Nephron (organoid): ENCODE measurements around the gene HGS.
A peak's percentile ranks its signal among the peaks of the same experiment; 100 is the strongest.

Source experiments
- H3K27ac Mint-ChIP-seq, 3 experiments: 2 replicates each; pipeline ENCODE4 v1.8.0; 2020; ENCODE audit warnings: mixed read lengths in 3 of 3, mild to moderate bottlenecking in 2 of 3, moderate library complexity in 1 of 3
- H3K27me3 Mint-ChIP-seq: 2 replicates; pipeline ENCODE4 v1.8.0; 2021; ENCODE audit warnings: low read depth, mild to moderate bottlenecking, moderate library complexity, mixed read lengths
- H3K36me3 Mint-ChIP-seq: 2 replicates; pipeline ENCODE4 v1.8.0; 2020; ENCODE audit warnings: low read depth, mixed read lengths
- H3K4me1 Mint-ChIP-seq: 2 replicates; pipeline ENCODE4 v1.8.0; 2020; ENCODE audit warnings: mixed read lengths
- H3K4me3 Mint-ChIP-seq, 3 experiments: 2 replicates each; pipeline ENCODE4 v1.8.0; 2020; ENCODE audit warnings: mild to moderate bottlenecking in 3 of 3, mixed read lengths in 3 of 3, moderate library complexity in 2 of 3
- H3K9me3 Mint-ChIP-seq: 2 replicates; pipeline ENCODE4 v1.8.0; 2020; ENCODE audit warnings: mixed read lengths
- TF ChIP-seq, protein P1 (sequence below), 3 experiments: fragments of 200-600 bp; sonication (generic); IDR thresholded peaks; one replicate each; pipeline ENCODE4 v1.5.0; 2021; ENCODE audit warnings: antibody characterized with exemption in 3 of 3; ENCODE audit not compliant: unreplicated experiment in 3 of 3

Gene HGS

DNA sequence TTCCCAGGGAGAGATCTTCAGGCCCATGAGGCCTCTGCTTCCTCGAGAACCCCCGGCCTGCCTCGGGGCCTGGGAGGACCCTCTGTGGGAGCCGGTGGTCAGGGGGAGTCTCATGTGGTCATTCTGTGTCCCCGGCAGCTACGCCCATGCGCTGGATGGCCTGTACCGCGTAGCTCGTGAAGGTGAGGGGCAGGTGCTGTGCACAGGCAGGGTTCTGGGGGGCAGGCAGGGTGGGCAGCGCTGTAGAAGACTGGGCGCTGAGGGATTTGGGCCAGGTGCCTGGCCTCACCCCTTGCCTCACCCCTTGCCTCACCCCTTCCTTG is 32.8 kb downstream of the HGS start:
- Mint-ChIP-seq H3K27ac (no peak overlapping the region), H3K4me3 (no peak overlapping the region)
- TF ChIP-seq, protein P1, sequence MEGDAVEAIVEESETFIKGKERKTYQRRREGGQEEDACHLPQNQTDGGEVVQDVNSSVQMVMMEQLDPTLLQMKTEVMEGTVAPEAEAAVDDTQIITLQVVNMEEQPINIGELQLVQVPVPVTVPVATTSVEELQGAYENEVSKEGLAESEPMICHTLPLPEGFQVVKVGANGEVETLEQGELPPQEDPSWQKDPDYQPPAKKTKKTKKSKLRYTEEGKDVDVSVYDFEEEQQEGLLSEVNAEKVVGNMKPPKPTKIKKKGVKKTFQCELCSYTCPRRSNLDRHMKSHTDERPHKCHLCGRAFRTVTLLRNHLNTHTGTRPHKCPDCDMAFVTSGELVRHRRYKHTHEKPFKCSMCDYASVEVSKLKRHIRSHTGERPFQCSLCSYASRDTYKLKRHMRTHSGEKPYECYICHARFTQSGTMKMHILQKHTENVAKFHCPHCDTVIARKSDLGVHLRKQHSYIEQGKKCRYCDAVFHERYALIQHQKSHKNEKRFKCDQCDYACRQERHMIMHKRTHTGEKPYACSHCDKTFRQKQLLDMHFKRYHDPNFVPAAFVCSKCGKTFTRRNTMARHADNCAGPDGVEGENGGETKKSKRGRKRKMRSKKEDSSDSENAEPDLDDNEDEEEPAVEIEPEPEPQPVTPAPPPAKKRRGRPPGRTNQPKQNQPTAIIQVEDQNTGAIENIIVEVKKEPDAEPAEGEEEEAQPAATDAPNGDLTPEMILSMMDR (IDR thresholded peaks at IDR 0.05; ENCODE audit: unreplicated experiment in 3 of 3), result no peak

DNA sequence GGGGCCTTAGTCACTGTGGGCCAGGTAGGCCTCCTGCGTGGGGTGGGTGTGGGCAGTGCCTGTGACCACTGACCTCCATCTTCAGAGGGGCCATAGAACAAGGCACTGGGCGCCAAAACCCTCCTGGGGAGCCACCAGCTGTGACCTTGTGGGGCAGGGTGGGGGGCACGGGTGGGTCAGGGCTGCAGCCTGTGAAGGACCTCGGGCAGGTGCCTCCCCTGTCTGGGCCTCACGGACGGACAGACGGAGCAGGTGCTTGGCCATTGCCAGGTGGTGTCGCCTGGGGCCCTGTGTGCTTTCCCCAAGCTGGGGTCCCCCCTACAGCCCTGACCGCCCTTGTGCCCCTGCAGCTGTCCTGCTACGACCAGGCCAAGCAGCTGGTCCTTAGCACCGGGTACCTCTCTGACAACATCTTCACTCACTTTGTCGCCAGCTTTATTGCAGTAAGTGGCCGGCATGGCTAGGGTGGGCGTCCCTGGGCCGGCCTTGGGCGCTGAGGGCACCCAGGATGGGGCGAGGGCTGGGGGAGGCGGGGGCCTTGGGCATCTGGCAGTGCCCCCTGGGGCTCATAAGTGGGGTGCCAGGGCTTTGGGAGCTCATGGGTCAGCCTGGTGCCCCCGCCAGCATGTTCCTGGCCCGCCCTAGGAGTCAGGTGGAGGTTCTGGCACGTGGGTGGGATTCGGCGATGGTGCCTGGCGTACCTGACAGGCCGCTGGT is 33.4 kb downstream of the HGS start:
- Mint-ChIP-seq H3K4me1 (peaks cover 8% of the 10 kb centered on the region), H3K36me3 (no peaks in the 10 kb centered on the region), H3K4me3 (no peak overlapping the region)

More for the DNA sequence above, 32.8 kb downstream of the HGS start:
- H3K9me3 Mint-ChIP-seq, result no peaks in the 10 kb centered on the region
- peaks cover 8% of the 10 kb centered on the region for H3K4me1 Mint-ChIP-seq
- H3K36me3 Mint-ChIP-seq, result no peaks in the 10 kb centered on the region
- peaks cover under 1% of the 10 kb centered on the region for H3K27me3 Mint-ChIP-seq

DNA sequence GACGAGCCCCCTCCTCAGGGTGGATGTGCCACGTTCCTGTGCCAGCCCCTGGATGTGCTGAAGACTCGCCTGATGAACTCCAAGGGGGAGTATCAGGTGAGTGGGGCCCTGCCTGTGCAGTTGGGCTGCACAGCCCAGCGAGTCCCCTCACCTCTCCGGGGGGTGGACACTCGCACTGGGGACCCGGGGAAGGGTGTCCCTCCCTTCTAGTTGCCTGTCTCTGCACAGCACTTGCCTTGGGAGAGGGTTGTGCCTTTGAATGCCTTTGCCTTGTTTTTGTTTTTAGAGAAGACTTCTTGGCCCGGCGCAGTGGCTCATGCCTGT is 33.9 kb downstream of the HGS start:
- peak overlapping the region in 1 of 3 experiments; percentile 26 for H3K4me3 Mint-ChIP-seq
- H3K27me3 Mint-ChIP-seq, result no peaks in the 10 kb centered on the region
- H3K36me3 Mint-ChIP-seq, result no peaks in the 10 kb centered on the region
- TF ChIP-seq, protein P1 (IDR thresholded peaks at IDR 0.05; ENCODE audit: unreplicated experiment in 3 of 3), result no peak
- H3K9me3 Mint-ChIP-seq, result no peaks in the 10 kb centered on the region
- no peak overlapping the region for H3K27ac Mint-ChIP-seq
- H3K4me1 Mint-ChIP-seq, result peaks cover 6% of the 10 kb centered on the region

More for the DNA sequence above, 33.4 kb downstream of the HGS start:
- TF ChIP-seq, protein P1 (IDR thresholded peaks at IDR 0.05; ENCODE audit: unreplicated experiment in 3 of 3), result no peak
- no peaks in the 10 kb centered on the region for H3K9me3 Mint-ChIP-seq
- no peak overlapping the region for H3K27ac Mint-ChIP-seq
- H3K27me3 Mint-ChIP-seq, result no peaks in the 10 kb centered on the region

DNA sequence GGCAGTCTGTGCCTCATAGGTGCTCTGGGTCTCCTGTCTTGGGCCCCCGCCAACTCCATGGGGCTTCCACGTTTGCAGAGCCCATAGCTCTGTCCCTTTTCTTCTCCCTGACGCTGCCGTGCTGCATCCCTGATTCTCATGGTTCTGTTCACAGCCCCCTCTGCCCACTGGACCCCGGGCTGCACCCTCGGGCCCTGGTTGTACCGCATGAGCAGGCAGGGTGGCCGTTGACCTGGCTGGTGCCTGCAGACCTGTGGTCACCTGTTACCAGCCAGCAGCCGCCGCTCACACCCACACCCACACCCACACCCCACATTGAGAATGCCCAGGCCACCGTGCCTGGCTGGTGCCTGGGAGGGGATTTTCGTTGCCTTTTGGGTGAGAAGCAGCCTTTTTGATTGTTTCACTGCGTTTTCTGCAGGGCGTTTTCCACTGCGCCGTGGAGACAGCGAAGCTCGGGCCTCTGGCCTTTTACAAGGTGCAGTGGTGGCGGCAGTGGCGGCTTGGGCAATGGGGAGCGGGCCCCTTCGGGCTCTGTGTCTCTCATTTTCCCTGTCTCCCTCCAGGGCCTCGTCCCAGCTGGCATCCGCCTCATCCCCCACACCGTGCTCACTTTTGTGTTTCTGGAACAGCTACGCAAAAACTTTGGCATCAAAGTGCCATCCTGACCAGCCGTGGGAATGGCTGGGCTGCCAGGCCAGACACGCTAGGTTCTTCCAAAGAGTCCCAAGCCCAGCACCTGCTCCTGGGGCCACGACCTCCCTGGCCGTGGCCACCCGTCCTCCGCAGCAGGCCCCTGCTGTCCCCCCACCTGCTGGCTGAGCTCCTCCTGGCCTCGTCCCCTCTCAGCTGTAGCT is 35.8 kb downstream of the HGS start:
- no peak overlapping the region for H3K27ac Mint-ChIP-seq
- no peaks in the 10 kb centered on the region for H3K27me3 Mint-ChIP-seq
- H3K4me1 Mint-ChIP-seq, result no peaks in the 10 kb centered on the region

DNA sequence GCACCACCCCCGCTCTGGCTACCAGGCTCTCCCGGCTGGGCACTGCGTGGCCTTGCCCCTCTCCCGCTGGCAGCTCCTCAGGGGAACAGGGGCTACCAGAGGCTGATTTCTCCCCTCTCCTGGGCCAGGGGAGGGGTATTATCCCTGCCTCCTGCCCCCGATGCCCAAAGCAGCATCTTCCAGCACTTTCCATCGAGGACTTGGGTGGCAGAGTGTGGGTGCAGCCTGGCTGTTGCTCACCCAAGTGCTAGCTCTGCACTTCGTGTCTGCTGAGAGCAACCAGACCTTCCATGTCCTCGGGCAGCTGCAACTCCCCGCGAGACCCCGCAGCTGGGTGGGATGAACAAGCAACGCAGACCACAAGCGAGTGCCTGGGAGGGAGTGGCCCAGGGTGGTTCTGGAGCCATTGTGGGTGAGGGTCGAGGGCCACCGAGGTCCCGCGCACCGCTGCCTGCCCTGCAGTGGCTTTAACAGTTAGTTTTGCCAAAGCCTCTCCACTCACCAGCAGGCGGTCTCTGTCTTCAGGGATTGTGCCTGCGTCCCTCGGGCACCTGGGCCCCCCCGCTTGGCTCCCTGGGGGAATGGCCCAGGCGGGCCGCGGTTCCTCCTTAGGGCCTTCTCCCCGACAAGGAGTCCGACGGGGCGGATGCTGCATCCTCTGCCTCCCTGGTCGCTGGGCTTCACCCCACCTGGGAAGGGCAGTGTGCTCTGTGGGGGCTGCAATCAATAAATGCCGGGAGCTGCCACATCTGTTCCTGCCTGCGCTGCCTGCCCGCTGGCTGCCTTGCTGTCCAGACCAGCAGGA is 36.7 kb downstream of the HGS start:
- Mint-ChIP-seq H3K4me1 (no peaks in the 10 kb centered on the region), H3K27me3 (no peaks in the 10 kb centered on the region), H3K36me3 (no peaks in the 10 kb centered on the region), H3K9me3 (no peaks in the 10 kb centered on the region), H3K4me3 (no peak overlapping the region), H3K27ac (no peak overlapping the region)
- TF ChIP-seq, protein P1 (IDR thresholded peaks at IDR 0.05; ENCODE audit: unreplicated experiment in 3 of 3), result no peak

More for the DNA sequence above, 35.8 kb downstream of the HGS start:
- Mint-ChIP-seq H3K9me3 (no peaks in the 10 kb centered on the region), H3K4me3 (no peak overlapping the region), H3K36me3 (no peaks in the 10 kb centered on the region)
- TF ChIP-seq, protein P1 (IDR thresholded peaks at IDR 0.05; ENCODE audit: unreplicated experiment in 3 of 3), result no peak
